Measurements from ENCODE around the gene TM7SF2. TPM values are rescaled to one million over a fixed set of nuclear protein-coding genes. Genes with fewer than 3 reads are reported as not detected.

Gene TM7SF2
- total RNA-seq, 2 experiments from 2014 or later = 20.0 to 20.4 TPM

GRCh38 chr11:65113839-65114238, 2.2 kb downstream of the TM7SF2 start:
- Mint-ChIP-seq H3K27me3 (no peaks in the 10 kb centered on the region), H3K36me3 (ENCODE audit: low read depth) (peaks cover 43% of the 10 kb centered on the region), H3K9me3 (no peaks in the 10 kb centered on the region), H3K27ac (peak overlapping the region; percentile 92), H3K4me1 (ENCODE audit: low read depth) (peaks cover 50% of the 10 kb centered on the region), H3K4me3 (peak overlapping the region; percentile 95)
- H3K9me3 ChIP-seq (ENCODE audit: control insufficient read depth in 1 of 2, insufficient read depth in 1 of 2, low read length in 2 of 2) = no peaks in the 10 kb centered on the region
- peak in 1 of 14 experiments; percentile 25 for DNase-seq
- H3K4me1 ChIP-seq (ENCODE audit: insufficient read depth, low read length) = peaks cover 75% of the 10 kb centered on the region
- CTCF ChIA-PET = interaction anchor here (1.4 to 4.1 kb wide), 3 partner anchors 8 to 67 kb away, joined by 3 to 58 read pairs (median 19); partner anchors contain the start of genes FAU, MRPL49 and VPS51
- POLR2A ChIA-PET = interaction anchor here (0.6 to 6.5 kb wide), 4 partner anchors 8 to 245 kb away, joined by 3 to 91 read pairs (median 28); partner anchors contain the start of genes FAU, MRPL49, SYVN1 and VPS51
- no peak overlapping the region for H3K27ac ChIP-seq (ENCODE audit: low read depth in 1 of 2, low read length in 2 of 2)
- H3K4me3 ChIP-seq (ENCODE audit: low read length) = no peak overlapping the region
- H3K36me3 ChIP-seq (ENCODE audit: insufficient read depth, low read length) = peaks cover 30% of the 10 kb centered on the region
- intact Hi-C loops (cut with DNase I, micrococcal nuclease) = loop anchor here (2.0 to 10.0 kb wide), 3 partner anchors 67 to 411 kb away; partner anchors contain the start of genes CAPN1 (in 1 of the 2), MAP4K2 (in 1 of the 2) and SCYL1 (in 1 of the 2)
- no peak for TF ChIP-seq CTCF (IDR thresholded peaks at IDR 0.05)
- ATAC-seq (ENCODE audit: poor library complexity) = no peak
- H3K27me3 ChIP-seq (ENCODE audit: control insufficient read depth in 1 of 2, insufficient read depth in 2 of 2, low read length in 2 of 2) = no peaks in the 10 kb centered on the region

GRCh38 chr11:65114538-65115171, 3.0 kb downstream of the TM7SF2 start:
- Mint-ChIP-seq H3K4me1 (ENCODE audit: low read depth) (peaks cover 51% of the 10 kb centered on the region), H3K36me3 (ENCODE audit: low read depth) (peaks cover 45% of the 10 kb centered on the region), H3K9me3 (no peaks in the 10 kb centered on the region), H3K27ac (peak overlapping the region; percentile 92), H3K4me3 (peak overlapping the region; percentile 95), H3K27me3 (no peaks in the 10 kb centered on the region)
- H3K27me3 ChIP-seq (ENCODE audit: control insufficient read depth in 1 of 2, insufficient read depth in 2 of 2, low read length in 2 of 2) = no peaks in the 10 kb centered on the region
- peaks cover 29% of the 10 kb centered on the region for H3K36me3 ChIP-seq (ENCODE audit: insufficient read depth, low read length)
- DNase-seq (peak in 1 of 14 experiments; percentile 33), ATAC-seq (ENCODE audit: poor library complexity) (no peak)
- TF ChIP-seq CTCF (IDR thresholded peaks at IDR 0.05) = no peak
- intact Hi-C loops (cut with DNase I, micrococcal nuclease) = loop anchor here (5.0 to 10.0 kb wide), 5 partner anchors 192 to 410 kb away; partner anchors contain the start of genes MAP4K2 (in 1 of the 2), PPP2R5B (in 1 of the 2) and SCYL1 (in 1 of the 2)
- peaks cover 75% of the 10 kb centered on the region for H3K4me1 ChIP-seq (ENCODE audit: insufficient read depth, low read length)
- no peaks in the 10 kb centered on the region for H3K9me3 ChIP-seq (ENCODE audit: control insufficient read depth in 1 of 2, insufficient read depth in 1 of 2, low read length in 2 of 2)
- no peak overlapping the region for H3K4me3 ChIP-seq (ENCODE audit: low read length)
- ChIA-PET POLR2A (interaction anchor here (0.6 to 1.5 kb wide), 4 partner anchors 7 to 268 kb away, joined by 3 to 6 read pairs (median 4); partner anchors contain the start of genes FAU, MRPL49 and SYVN1), CTCF (interaction anchor here (1.4 kb wide), 1 partner anchor 66 kb away, joined by 3 read pairs; no protein-coding TSS in a partner anchor)
- no peak overlapping the region for H3K27ac ChIP-seq (ENCODE audit: low read depth in 1 of 2, low read length in 2 of 2)

GRCh38 chr11:65115361-65116082, 3.9 kb downstream of the TM7SF2 start:
- TF ChIP-seq CTCF (IDR thresholded peaks at IDR 0.05) = no peak
- Mint-ChIP-seq H3K27me3 (no peaks in the 10 kb centered on the region), H3K4me1 (ENCODE audit: low read depth) (peaks cover 50% of the 10 kb centered on the region), H3K4me3 (peak overlapping the region; percentile 95), H3K36me3 (ENCODE audit: low read depth) (peaks cover 48% of the 10 kb centered on the region), H3K9me3 (no peaks in the 10 kb centered on the region), H3K27ac (peak overlapping the region; percentile 51)
- Histone ChIP-seq H3K9me3 (ENCODE audit: control insufficient read depth in 1 of 2, insufficient read depth in 1 of 2, low read length in 2 of 2) (no peaks in the 10 kb centered on the region), H3K27ac (ENCODE audit: low read depth in 1 of 2, low read length in 2 of 2) (peak overlapping the region in 1 of 2 donors; percentile 79), H3K4me1 (ENCODE audit: insufficient read depth, low read length) (peaks cover 69% of the 10 kb centered on the region), H3K36me3 (ENCODE audit: insufficient read depth, low read length) (peaks cover 33% of the 10 kb centered on the region), H3K4me3 (ENCODE audit: low read length) (no peak overlapping the region), H3K27me3 (ENCODE audit: control insufficient read depth in 1 of 2, insufficient read depth in 2 of 2, low read length in 2 of 2) (no peaks in the 10 kb centered on the region)
- POLR2A ChIA-PET = interaction anchor here (1.5 to 3.0 kb wide), 3 partner anchors 19 to 191 kb away, joined by 3 to 8 read pairs (median 8); partner anchors contain the start of genes CAPN1, PPP2R5B and SYVN1
- CTCF ChIA-PET = no interaction called here
- DNase-seq = peak in 1 of 14 experiments; percentile 37
- no peak for ATAC-seq (ENCODE audit: poor library complexity)
- intact Hi-C loops (cut with DNase I, micrococcal nuclease) = loop anchor here (2.0 to 10.0 kb wide), 5 partner anchors 19 to 409 kb away; partner anchors contain the start of genes PPP2R5B (in 1 of the 2), SCYL1 (in 1 of the 2) and SYVN1 (in 1 of the 2)
